RWPE2 (cell line): Measurements from ENCODE around the gene ZNF211.

ENCODE experiments used
- ATAC-seq: fragments of 200-7000 bp; cut with Tn5 transposase; 3 replicates; pipeline ENCODE4 v1.9.1; 2021; ENCODE audit warnings: low read depth
- DNase-seq: peaks from one replicate; pipeline ENCODE4 v3.0.0-alpha.2; 2020; ENCODE audit warnings: low spot score
- H3K27ac ChIP-seq: fragments of 450-650 bp; 2 replicates; pipeline ENCODE4 v1.5.1; 2017; ENCODE audit warnings: mild to moderate bottlenecking; ENCODE audit not compliant: poor library complexity, severe bottlenecking
- H3K27me3 ChIP-seq: fragments of 250-450 bp; sonication (Bioruptor Pico); 2 replicates; pipeline ENCODE4 v1.5.1; 2021; ENCODE audit warnings: mild to moderate bottlenecking, moderate library complexity; ENCODE audit not compliant: insufficient read depth, poor library complexity, severe bottlenecking
- H3K36me3 ChIP-seq: fragments of 250-450 bp; sonication (Bioruptor Pico); 2 replicates; pipeline ENCODE4 v1.5.1; 2020; ENCODE audit warnings: low read depth, mild to moderate bottlenecking, moderate library complexity
- H3K4me1 ChIP-seq: fragments of 250-450 bp; sonication (Bioruptor Pico); 2 replicates; pipeline ENCODE4 v1.5.1; 2021; ENCODE audit warnings: mild to moderate bottlenecking, moderate library complexity; ENCODE audit not compliant: insufficient read depth, poor library complexity, severe bottlenecking
- H3K4me3 ChIP-seq: fragments of 250-450 bp; sonication (Bioruptor Pico); 2 replicates; pipeline ENCODE4 v1.5.1; 2021; ENCODE audit warnings: mild to moderate bottlenecking, moderate library complexity; ENCODE audit not compliant: severe bottlenecking
- H3K9me3 ChIP-seq: fragments of 250-450 bp; sonication (Bioruptor Pico); 2 replicates; pipeline ENCODE4 v1.5.1; 2021; ENCODE audit warnings: mild to moderate bottlenecking, moderate library complexity; ENCODE audit not compliant: severe bottlenecking
- TF ChIP-seq, protein P1 (sequence below): fragments of 450-650 bp; IDR thresholded peaks from one replicate; pipeline ENCODE4 v1.5.1; 2017; ENCODE audit warnings: mild to moderate bottlenecking, moderate library complexity; ENCODE audit not compliant: poor library complexity, severe bottlenecking

The ZNF211 gene

DNA sequence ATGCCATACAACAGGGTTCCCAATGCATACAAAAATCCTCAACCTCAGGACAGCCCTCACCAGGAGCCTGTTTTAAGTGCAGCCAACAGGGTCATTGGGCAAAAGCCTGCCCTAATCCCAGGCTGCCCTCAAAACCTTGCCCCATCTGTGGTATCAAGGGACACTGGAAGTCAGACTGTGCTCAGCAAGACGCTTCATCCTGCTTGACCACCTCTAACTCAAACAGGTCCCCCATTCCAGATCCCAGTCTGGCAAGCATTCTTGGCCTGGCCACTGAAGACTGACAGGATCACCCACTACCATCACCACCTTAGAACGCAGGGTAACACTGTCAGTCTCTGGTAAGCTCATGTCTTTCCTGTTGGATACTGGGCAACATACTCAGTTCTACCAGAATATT, 20.7 kb downstream of the ZNF211 start:
- peaks cover 7% of the 10 kb centered on the region for H3K4me1 ChIP-seq
- ATAC-seq (no peak), DNase-seq (no peak)
- H3K9me3 ChIP-seq, result peaks cover 8% of the 10 kb centered on the region
- no peaks in the 10 kb centered on the region for H3K27me3 ChIP-seq
- no peak overlapping the region for H3K27ac ChIP-seq
- no peaks in the 10 kb centered on the region for H3K36me3 ChIP-seq
- no peak overlapping the region for H3K4me3 ChIP-seq
- TF ChIP-seq, protein P1, sequence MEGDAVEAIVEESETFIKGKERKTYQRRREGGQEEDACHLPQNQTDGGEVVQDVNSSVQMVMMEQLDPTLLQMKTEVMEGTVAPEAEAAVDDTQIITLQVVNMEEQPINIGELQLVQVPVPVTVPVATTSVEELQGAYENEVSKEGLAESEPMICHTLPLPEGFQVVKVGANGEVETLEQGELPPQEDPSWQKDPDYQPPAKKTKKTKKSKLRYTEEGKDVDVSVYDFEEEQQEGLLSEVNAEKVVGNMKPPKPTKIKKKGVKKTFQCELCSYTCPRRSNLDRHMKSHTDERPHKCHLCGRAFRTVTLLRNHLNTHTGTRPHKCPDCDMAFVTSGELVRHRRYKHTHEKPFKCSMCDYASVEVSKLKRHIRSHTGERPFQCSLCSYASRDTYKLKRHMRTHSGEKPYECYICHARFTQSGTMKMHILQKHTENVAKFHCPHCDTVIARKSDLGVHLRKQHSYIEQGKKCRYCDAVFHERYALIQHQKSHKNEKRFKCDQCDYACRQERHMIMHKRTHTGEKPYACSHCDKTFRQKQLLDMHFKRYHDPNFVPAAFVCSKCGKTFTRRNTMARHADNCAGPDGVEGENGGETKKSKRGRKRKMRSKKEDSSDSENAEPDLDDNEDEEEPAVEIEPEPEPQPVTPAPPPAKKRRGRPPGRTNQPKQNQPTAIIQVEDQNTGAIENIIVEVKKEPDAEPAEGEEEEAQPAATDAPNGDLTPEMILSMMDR, result no peak

DNA sequence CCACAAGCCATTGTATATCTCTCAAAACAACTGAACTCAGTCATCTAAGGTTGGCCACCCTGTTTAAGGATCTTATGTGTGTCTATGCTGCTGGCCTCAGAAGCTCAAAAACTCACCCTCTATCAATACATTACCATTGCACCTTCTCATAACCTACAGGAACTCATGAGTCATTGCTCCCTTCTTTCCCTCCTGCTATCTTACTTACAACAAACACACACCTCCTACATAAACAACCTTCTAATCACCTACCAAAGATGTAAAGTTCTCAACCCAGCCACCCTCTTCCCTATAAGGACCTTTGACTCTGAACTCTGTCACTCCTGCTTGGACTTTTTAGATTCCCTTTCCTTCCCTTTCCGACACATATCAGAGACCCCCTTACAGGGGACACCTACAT, 22.5 kb downstream of the ZNF211 start:
- H3K9me3 ChIP-seq, result peaks cover 5% of the 10 kb centered on the region
- ATAC-seq, result no peak
- TF ChIP-seq, protein P1, result no peak

DNA sequence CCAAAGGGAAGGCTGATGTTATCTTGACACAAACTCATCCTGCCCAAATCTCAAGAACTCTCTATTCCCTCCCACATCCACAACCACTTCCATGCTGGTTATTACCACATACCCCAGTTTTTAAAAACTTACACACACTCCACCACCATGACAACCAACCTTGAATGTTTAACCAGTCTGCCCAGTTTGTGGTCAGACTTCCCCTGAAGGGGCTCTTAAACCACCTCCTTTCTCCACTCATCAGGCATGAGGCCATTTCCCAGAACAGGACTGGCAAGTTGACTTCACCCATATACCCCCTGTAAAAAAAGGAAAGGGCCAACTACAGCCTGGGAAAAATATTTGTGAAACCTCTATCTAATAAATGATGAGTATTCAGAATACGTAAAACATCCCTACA, 23.4 kb downstream of the ZNF211 start:
- H3K27me3 ChIP-seq, result no peaks in the 10 kb centered on the region
- TF ChIP-seq, protein P1, result no peak
- no peak overlapping the region for H3K27ac ChIP-seq
- no peak overlapping the region for H3K4me3 ChIP-seq
- H3K36me3 ChIP-seq, result no peaks in the 10 kb centered on the region
- no peak for DNase-seq
- no peak for ATAC-seq
- no peaks in the 10 kb centered on the region for H3K9me3 ChIP-seq
- H3K4me1 ChIP-seq, result peaks cover 5% of the 10 kb centered on the region

More for the DNA sequence above, 22.5 kb downstream of the ZNF211 start:
- DNase-seq, result no peak
- Histone ChIP-seq H3K4me3 (no peak overlapping the region), H3K27me3 (no peaks in the 10 kb centered on the region), H3K4me1 (peaks cover 7% of the 10 kb centered on the region), H3K27ac (no peak overlapping the region), H3K36me3 (no peaks in the 10 kb centered on the region)

DNA sequence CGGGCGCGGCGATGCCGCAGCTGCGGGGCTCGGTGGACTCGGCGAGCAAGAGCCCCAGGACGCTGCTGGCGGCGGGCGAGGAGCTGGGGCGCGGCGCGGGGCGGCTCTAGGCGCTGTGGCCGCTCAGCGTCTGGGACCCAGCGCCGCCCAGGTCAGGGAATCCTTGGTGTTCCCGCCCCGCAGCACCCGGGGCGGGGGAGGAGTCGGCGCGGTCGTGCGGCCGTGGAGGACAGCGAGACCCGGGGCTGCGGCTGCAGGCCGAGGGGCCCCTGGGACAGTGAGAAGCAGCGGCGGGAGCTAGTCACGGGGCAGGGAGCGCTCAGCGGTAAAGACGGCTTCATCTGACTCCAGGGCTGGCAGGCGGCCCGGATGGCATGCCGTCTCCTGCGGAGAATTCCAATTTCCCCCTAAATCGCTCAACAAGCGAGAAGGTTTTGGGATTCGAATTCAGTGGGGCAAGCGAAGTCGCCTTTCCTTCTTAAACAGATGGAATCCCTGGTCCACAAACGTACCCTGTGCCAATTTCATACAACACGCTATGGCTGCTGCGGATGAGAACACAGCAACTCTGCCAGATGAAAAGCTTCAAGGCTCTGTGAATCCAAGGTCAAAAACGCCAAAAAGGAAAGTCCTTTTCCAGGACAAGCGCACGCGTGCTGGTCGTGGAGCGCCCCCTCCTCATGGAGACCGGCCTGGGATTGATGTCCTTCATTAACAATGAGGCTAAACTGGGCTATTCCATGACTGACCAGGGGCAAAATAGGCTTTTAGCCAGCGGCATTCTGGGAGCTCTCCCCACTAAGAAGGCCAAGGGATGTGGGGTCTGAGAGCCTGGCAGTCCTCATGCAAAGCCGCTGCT, 31.5 kb downstream of the ZNF211 start:
- peak; percentile 87 for ATAC-seq
- Histone ChIP-seq H3K4me1 (no peaks in the 10 kb centered on the region), H3K9me3 (no peaks in the 10 kb centered on the region), H3K27me3 (no peaks in the 10 kb centered on the region), H3K27ac (no peak overlapping the region), H3K4me3 (peak overlapping the region; percentile 34), H3K36me3 (no peaks in the 10 kb centered on the region)
- DNase-seq, result no peak
- TF ChIP-seq, protein P1, result no peak

DNA sequence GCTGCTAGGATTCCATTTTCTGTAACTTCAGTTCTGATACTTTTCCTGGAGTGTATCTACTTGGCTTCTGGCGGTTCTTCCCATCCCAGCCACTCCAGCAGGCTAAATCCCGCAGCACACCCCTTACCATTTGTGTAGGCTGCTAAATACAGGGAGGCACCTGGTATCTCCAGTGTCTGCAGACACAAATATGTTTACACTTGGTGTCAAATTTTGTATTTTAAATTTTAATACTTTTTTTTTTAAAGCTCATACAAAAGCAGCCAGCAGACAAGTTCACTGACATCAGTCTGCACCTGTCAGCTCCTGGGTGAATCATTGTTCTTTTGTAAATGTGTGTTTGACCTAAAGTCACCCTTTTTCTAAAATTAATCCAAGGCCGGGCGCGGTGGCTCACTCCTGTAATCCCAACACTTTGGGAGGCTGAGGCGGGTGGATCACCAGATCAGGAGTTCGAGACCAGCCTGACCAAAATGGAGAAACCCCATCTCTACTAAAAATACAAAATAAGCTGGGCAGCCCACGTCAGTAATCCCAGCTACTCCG, 32.4 kb downstream of the ZNF211 start:
- H3K27me3 ChIP-seq, result no peaks in the 10 kb centered on the region
- TF ChIP-seq, protein P1, result no peak
- H3K27ac ChIP-seq, result no peak overlapping the region
- H3K4me3 ChIP-seq, result no peak overlapping the region
- no peaks in the 10 kb centered on the region for H3K36me3 ChIP-seq
- H3K9me3 ChIP-seq, result no peaks in the 10 kb centered on the region
- no peak for DNase-seq
- H3K4me1 ChIP-seq, result no peaks in the 10 kb centered on the region
- ATAC-seq, result no peak
